Aorta (tissue), 5 donors: ENCODE results near the gene RFX3. TPM values are rescaled to one million over a fixed set of nuclear protein-coding genes. Genes with fewer than 3 reads are reported as not detected.
A peak's percentile ranks its signal among the peaks of the same experiment; 100 is the strongest.

Source experiments
- ATAC-seq: fragments of 200-7000 bp; cut with Tn5 transposase; one replicate; pipeline ENCODE4 v1.9.1; 2022; ENCODE audit warnings: moderate library complexity; ENCODE audit not compliant: low FRiP score
- DNase-seq, 2 donors: peaks; one replicate each; pipeline ENCODE4 v3.0.0-alpha.2; 2020
- H3K27ac ChIP-seq, 2 donors: one replicate each; pipeline ENCODE4 v1.5.1; 2013; ENCODE audit warnings: low read length in 2 of 2, mild to moderate bottlenecking in 2 of 2, moderate library complexity in 2 of 2, control low read depth in 1 of 2, inconsistent platforms in 1 of 2, low read depth in 1 of 2
- H3K27me3 ChIP-seq, 2 donors: one replicate each; pipeline ENCODE4 v1.6.1; 2013; ENCODE audit warnings: control low read depth in 1 of 2, low read length in 1 of 2, mild to moderate bottlenecking in 1 of 2, moderate library complexity in 1 of 2; ENCODE audit not compliant: insufficient read depth in 2 of 2, control insufficient read depth in 1 of 2
- H3K36me3 ChIP-seq, 2 donors: one replicate each; pipeline ENCODE4 v1.6.1; 2013; ENCODE audit warnings: control low read depth in 1 of 2, low read length in 1 of 2, mild to moderate bottlenecking in 1 of 2; ENCODE audit not compliant: insufficient read depth in 2 of 2, control insufficient read depth in 1 of 2
- H3K4me1 ChIP-seq, 2 donors: one replicate each; pipeline ENCODE4 v1.6.1; 2013; ENCODE audit warnings: low read length in 2 of 2, control low read depth in 1 of 2, mild to moderate bottlenecking in 1 of 2, moderate library complexity in 1 of 2; ENCODE audit not compliant: insufficient read depth in 2 of 2, control insufficient read depth in 1 of 2
- H3K4me3 ChIP-seq, 2 donors: one replicate each; pipeline ENCODE4 v1.5.1; 2013; ENCODE audit warnings: low read length in 2 of 2, control low read depth in 1 of 2, mild to moderate bottlenecking in 1 of 2
- H3K9me3 ChIP-seq: one replicate; pipeline ENCODE4 v1.6.1; 2013; ENCODE audit warnings: mild to moderate bottlenecking, low read length; ENCODE audit not compliant: control insufficient read depth
- WGBS, 2 donors: extraction: QIAGEN DNeasy Blood & Tissue Kit; methylation state at CpG; one replicate each; pipeline ENCODE4 v1.1.7; 2013; 5-methylcytosine and 5-hydroxymethylcytosine counted together
- intact Hi-C, 2 donors: fragments of 100-400 bp; cut with DNase I; formaldehyde crosslinking; loops; one replicate each; pipeline versions ENCODE4 v1.14.2 to v1.15.0; 2022
- polyA plus RNA-seq, 2 donors: library from polyadenylated mRNA; stranded (reverse); fragments of 200-250 nt; gene quantifications; one replicate each; pipeline ENCODE4 v1.2.3, GENCODE V29; 2013
- total RNA-seq, 2 donors: library from RNA; stranded (reverse); fragmentation: NEBNext Ultra II Directional; extraction: Animal tissue kit (Norgen Biotek cat#: 25700); gene quantifications; one replicate each; pipeline ENCODE4 v1.2.1, GENCODE V29; 2021
- donor health status: healthy with polysubstance abuse.
- donor health status: Bipolar disorder and iron deficiency.
- donor health status: DM: no; HTN: no; CAD: no.
- donor health status: DM: no; HTN: no; CAD: no.
- donor health status: DM: yes; HTN: yes; CAD: no.

The RFX3 gene
- total and polyA plus RNA-seq, 4 donors: 0.38 to 22.4 (median 5.9) TPM

DNA sequence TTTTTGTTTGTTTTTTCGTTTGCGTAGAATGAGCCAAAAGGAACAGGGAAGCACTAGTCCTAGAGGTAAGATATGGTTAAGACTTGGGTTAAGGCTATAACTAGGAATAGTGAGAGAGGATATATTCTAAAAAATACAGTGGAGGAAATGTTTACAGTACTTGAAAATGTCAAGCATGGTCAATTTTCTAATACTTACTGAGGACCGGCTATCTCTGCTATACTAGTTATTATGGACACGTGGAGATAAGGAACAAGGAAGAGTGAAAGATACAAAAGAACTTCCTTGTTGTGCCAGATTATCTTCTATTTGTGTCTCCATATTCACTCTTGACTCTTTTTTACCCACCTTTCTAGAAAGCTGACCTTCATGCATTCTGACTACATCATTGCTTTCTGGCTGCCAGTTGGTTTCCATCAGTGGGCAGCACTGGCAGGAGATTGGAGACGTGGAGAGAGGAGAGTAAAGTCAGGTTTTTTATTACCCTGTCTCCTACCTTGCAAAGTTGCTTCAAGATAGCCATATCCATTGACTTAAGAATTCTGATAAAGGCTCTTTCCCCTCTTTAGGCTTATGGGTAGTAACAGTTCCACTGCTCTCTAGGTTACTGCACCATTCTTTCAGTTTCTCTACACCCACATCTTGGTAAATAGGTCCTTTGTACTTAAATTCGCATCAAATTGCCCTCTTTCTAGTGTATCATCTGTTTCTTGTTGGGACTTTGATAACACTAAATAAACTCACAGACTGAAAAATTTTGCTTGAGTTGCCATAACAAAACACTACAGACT, 9.0 kb upstream of the RFX3 start:
- Histone ChIP-seq H3K4me3 (no peak overlapping the region), H3K27me3 (no peaks in the 10 kb centered on the region), H3K9me3 (no peaks in the 10 kb centered on the region), H3K36me3 (no peaks in the 10 kb centered on the region), H3K27ac (no peak overlapping the region), H3K4me1 (no peaks in the 10 kb centered on the region)
- DNase-seq: no peak
- intact Hi-C loops: no loop called here
- 88 to 89% methylated on average over 6 of the region's 6 CpGs for WGBS, 2 donors
- no peak for ATAC-seq

DNA sequence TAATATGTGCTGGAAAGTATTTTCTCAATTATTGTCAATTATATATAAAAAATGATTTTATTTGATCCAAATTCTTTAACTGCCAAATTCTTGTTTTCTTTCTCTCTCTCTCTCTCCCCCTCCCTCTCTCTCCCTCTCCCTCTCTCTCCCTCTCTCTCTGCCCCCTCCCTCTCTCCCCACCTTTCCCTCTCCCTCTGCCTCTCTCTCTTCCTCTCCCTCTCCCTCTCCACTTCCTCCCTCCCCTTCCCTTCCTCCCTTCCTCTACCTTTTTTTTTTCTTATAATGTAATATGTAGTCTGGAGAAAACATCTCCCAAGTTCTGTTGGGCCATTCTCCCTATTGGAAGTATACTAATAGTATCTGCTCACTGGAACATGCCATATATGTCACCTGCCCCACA, 6.4 kb upstream of the RFX3 start:
- Histone ChIP-seq H3K27ac (no peak overlapping the region), H3K9me3 (no peaks in the 10 kb centered on the region), H3K36me3 (no peaks in the 10 kb centered on the region), H3K4me1 (no peaks in the 10 kb centered on the region), H3K27me3 (no peaks in the 10 kb centered on the region), H3K4me3 (no peak overlapping the region)
- DNase-seq (no peak), ATAC-seq (no peak)
- intact Hi-C loops: no loop called here

DNA sequence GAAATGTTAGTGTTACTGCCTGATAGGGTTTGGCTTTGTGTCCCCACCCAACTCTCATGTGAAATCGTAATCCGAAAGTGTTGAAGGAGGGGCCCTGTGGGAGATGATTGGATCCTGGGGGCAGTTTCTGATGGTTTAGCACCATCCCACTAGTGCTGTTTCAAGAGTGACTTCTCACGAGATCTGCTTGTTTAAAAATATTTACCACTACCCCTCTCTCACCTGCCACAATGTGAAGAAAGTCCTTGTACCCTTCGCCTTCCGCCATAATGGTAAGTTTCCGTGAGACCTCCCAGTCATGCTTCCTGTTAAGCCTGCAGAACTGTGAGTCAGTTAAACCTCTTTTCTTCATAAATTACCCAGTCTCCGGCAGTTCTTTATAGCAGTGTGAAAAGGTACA, 2.6 kb upstream of the RFX3 start:
- H3K4me1 ChIP-seq: no peaks in the 10 kb centered on the region
- 90 to 94% methylated on average over 7 of the region's 7 CpGs for WGBS, 2 donors
- H3K4me3 ChIP-seq: no peak overlapping the region
- no peaks in the 10 kb centered on the region for H3K36me3 ChIP-seq
- no peak overlapping the region for H3K27ac ChIP-seq
- intact Hi-C loops: loop anchor here (10.0 kb wide), 3 partner anchors 766 to 1136 kb away; partner anchors contain the start of genes GLIS3 (in 1 of the 2), PLPP6 (in 1 of the 2) and SPATA6L (in 1 of the 2)
- H3K27me3 ChIP-seq: no peaks in the 10 kb centered on the region
- H3K9me3 ChIP-seq: no peaks in the 10 kb centered on the region
- ATAC-seq: no peak
- DNase-seq: no peak

GRCh38 chr9:3526997-3527940, 1.5 kb upstream of the RFX3 start:
- peak overlapping the region; percentile 83 for H3K4me3 ChIP-seq
- H3K27ac ChIP-seq: peak overlapping the region; percentile 89 to 98
- no peaks in the 10 kb centered on the region for H3K27me3 ChIP-seq
- DNase-seq (peak in 1 of 2 donors; percentile 41), ATAC-seq (peak; percentile 0)
- 13 to 14% methylated on average over 19 of the region's 19 CpGs for WGBS, 2 donors
- H3K36me3 ChIP-seq: no peaks in the 10 kb centered on the region
- intact Hi-C loops: loop anchor here (10.0 kb wide), 3 partner anchors 768 to 1138 kb away; partner anchors contain the start of genes GLIS3 (in 1 of the 2), PLPP6 (in 1 of the 2) and SPATA6L (in 1 of the 2)
- no peaks in the 10 kb centered on the region for H3K9me3 ChIP-seq
- H3K4me1 ChIP-seq: no peaks in the 10 kb centered on the region

GRCh38 chr9:3526165-3526996, 580 bp upstream of the RFX3 start:
- Histone ChIP-seq H3K27me3 (no peaks in the 10 kb centered on the region), H3K4me1 (no peaks in the 10 kb centered on the region), H3K9me3 (no peaks in the 10 kb centered on the region), H3K27ac (peak overlapping the region; percentile 98 to 99), H3K36me3 (no peaks in the 10 kb centered on the region), H3K4me3 (peak overlapping the region; percentile 83)
- intact Hi-C loops: loop anchor here (10.0 kb wide), 3 partner anchors 768 to 1138 kb away; partner anchors contain the start of genes GLIS3 (in 1 of the 2), PLPP6 (in 1 of the 2) and SPATA6L (in 1 of the 2)
- WGBS, 2 donors: 0% methylated on average over 72 to 74 of the region's 74 CpGs
- DNase-seq: peak; percentile 92 to 95
- peak; percentile 97 for ATAC-seq

- Histone ChIP-seq H3K27ac (peak overlapping the region in 1 of 2 donors; percentile 58), H3K4me3 (peak overlapping the region; percentile 83 to 91), H3K36me3 (no peaks in the 10 kb centered on the region), H3K9me3 (no peaks in the 10 kb centered on the region), H3K4me1 (no peaks in the 10 kb centered on the region), H3K27me3 (no peaks in the 10 kb centered on the region)
- ATAC-seq (peak; percentile 34), DNase-seq (peak; percentile 53 to 81)
- intact Hi-C loops: loop anchor here (10.0 kb wide), 3 partner anchors 770 to 1140 kb away; partner anchors contain the start of genes GLIS3 (in 1 of the 2), PLPP6 (in 1 of the 2) and SPATA6L (in 1 of the 2)
- WGBS, 2 donors: 1% methylated on average over 43 of the region's 43 CpGs
Observed at GRCh38 chr9:3525096-3525835, 535 bp downstream of the RFX3 start.

DNA sequence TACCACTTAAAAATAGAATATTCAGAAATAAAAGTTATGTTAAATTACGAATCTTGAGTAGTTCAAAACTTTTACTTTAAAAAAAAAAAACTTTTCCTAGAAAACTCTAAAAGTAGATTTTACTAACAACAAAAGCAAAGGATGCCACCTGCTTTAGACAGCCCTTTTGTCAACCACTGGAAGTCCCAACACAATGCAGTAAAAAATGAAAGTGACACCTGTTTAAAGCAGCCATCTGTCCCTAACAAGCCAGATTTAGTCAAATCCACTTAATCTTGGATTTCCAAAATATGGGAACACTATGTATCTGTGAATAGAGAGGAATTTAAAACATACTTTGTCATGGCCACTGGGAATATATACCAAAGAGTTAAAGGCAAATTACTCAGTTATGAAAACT, 3.8 kb downstream of the RFX3 start:
- intact Hi-C loops: loop anchor here (10.0 kb wide), 3 partner anchors 773 to 1143 kb away; partner anchors contain the start of genes GLIS3 (in 1 of the 2), PLPP6 (in 1 of the 2) and SPATA6L (in 1 of the 2)
- H3K4me3 ChIP-seq: no peak overlapping the region
- H3K27me3 ChIP-seq: no peaks in the 10 kb centered on the region
- no peak overlapping the region for H3K27ac ChIP-seq
- no peaks in the 10 kb centered on the region for H3K4me1 ChIP-seq
- DNase-seq: no peak
- 93 to 97% methylated on average over 1 of the region's 1 CpG for WGBS, 2 donors
- H3K9me3 ChIP-seq: no peaks in the 10 kb centered on the region
- no peak for ATAC-seq
- no peaks in the 10 kb centered on the region for H3K36me3 ChIP-seq
